ENCODE data around the gene FMNL3.
"Not testable (repeated sequence)": the region's sequence is repeated elsewhere in the genome, so short reads cannot be mapped to it uniquely, and the experiment has no call there.

FMNL3 gene

DNA sequence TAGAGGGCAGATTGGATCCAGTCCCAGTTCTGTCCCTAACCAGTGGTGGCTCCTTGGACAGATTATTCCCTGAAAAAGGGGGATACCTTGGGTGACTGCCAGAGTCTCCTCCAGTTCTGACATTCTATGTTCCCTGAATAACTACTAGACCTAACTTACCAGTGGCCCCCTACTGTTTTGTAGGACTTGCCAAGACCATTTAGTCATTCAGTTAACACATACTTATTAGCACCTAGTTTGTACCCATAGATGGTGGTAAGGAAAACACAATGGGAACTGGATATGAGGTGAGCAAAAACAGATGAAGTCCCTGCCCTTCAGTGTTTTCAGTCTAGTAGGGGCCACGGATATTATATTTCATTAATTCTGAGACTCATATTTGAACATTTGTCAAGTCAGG is 80.4 kb downstream of the FMNL3 start:
- no peak for DNase-seq

DNA sequence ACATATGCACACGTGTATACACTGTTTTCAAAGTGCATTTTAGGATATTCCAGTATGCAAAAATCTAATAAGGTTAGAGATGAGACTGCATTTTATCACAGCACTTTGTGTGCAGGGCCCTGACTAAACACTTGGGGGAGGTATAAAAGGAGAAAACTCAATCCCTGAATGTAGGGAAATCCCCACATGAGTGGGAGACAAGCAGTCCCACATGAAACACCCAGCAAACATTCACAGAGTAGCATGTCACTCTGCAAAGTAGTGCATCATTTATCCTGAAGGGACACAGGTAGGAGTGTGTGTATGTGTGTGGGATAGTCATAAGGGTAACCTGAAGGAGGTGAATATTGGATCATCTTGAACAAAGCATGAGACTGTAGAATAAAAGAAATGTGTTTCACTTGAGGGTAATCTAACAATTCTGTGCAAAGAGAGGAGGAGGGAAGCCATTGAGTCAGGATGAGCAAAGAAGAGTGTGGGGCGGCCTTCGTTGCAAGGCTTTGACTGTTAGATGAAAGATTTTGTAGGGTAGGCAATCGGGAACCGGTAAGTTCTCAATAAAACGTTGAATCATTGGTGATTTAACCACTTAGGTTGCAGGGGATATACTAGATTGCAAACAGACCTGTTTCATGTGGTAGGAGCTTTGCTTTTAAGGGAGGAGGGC is 80.9 kb downstream of the FMNL3 start:
- DNase-seq, result peak; percentile 36

DNA sequence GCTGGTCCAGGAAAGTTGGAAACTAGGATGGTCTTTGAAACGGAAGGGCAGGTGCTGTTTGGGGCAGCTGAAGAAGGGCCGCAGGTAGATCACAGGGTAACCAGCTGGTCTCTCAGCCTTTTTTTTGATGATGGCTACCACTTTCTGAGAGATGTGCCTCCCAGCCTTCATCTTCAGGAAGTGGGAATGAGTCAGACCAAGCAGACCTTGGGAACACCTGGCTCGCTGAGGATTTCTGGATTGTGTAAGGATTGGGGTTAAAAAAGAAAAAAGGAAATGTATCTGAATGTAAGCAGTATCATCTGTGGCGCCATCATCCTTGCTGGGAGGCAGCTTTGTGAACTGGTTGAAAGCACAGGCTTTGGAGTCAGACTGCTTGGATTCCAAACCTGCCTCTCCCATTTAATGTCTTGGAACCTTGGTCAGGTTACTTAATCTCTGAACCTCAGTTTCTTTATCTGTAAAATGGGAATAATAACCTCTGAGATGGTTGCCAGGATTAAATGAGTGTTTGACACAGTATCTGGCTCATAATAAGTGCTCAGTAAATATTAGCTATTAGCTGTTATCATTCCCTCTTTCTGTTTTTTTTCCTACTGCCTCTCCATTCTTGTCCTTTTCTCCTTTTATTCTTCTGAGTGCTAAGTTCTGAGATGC is 82.2 kb downstream of the FMNL3 start:
- no peak for DNase-seq

DNA sequence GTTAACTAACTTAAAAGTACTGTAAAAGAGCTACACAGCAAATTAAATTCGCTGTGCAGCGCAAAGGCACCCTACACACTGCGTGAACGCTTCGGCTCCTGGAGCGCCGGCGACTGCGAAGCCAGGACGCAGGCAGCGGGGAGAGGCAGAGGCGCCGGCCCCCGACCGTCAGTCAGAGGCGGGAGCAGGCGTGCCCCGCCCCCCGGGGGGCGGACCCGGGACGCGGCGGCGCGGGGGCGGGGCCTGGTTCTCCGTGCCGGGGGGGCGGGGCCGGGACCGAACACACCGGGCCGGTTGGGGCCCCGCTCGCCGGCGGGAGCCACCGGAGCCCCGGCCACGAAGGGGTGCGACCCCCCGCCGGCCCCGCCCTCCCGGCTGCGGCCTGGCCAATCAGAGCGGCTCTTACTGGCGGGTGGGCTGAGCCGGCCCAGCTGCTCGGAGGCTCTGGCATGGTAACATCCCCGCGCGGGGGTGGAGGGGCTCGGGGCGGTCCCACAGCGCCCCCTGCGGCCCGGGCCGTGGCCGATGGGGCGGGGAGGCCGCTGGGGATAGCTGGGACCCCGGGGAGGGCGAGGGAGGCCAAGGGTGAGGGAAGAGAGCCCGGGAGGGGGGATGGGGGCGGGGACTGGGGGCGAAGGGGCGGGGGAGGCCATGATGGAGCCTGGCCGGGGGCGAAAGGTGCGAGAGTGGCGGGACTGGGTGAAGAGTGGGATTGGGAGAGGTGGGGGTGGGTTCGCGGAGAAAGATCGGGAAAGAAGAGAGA is 83.9 kb downstream of the FMNL3 start, which contains the start of gene PRPF40B:
Gene PRPF40B, plus strand, starts transcription at position 420 of the 763 bp plus-strand sequence. Its CDS starts 30 bp downstream, at position 450.
- peak; percentile 80 for DNase-seq

DNA sequence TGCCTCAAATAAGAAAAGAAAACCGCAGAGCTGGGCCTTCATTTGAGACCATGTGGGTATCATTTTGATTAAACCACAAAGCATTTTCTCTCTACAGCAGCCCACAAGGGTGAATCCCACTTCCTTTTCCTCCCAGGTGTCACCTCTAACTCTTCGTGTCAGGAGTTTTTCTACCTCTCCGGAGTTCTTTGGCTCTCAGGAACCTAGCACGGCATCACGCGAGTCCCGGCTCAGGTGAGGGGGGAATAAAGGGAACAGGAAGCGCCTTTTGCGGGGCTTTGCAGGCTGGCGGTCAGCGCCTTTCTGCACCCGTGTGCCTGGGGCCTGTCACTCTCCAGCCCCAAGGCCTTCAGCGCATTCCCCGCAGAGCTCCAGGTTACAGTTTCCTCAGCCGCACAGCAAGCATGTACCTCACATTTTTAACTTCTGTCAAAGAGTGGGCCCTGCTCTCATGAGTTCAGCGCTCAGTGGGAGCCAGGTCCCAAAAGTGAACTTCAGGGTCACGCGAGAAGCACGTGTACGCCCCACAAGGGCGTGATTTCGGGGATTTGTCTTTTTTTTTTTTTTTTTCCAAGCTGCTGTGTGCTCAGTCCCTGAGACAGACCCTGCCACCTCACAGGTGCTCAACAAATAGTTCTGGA is 84.6 kb downstream of the FMNL3 start:
- DNase-seq, result peak; percentile 73

DNA sequence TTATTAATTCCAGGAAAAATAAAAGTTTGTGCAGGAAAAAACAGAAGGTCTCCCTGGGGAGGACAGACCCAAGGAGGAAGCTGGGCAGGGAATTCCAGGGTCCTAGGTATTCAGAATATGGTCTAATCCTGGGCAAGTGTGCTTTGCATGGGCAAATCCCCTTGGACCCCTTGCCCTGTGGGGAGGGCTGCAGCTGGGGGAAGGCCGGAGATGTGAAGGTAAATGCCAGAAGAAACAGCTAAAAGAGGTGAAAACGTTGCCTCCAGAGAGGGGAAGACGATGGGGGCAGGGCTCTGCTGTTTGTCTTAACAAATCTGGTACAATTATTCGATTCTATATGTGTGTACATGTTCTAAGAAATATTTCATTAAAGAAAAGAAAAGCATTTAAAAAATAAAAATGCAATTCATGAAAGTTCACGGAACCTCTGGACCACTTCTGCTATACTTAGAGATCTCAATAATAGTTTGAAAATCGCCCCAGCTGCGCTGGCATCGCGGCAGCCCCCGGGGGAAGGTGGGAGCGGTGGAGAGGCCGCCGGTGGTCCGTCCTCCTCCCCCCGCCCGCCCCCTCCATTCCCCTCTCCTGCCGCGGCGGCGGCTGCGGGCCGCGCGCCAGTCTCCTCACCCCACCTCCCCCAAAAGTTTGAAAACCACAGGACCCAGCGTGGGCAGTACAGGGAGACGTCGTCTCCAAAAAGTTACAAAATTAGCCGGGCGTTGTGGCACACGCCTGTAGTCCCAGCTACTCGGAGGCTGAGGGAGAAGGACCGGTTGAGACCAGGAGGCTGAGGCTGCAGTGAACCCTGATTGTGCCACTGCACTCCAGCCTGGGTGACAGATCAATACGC is 85.3 kb downstream of the FMNL3 start:
- DNase-seq, result no peak

DNA sequence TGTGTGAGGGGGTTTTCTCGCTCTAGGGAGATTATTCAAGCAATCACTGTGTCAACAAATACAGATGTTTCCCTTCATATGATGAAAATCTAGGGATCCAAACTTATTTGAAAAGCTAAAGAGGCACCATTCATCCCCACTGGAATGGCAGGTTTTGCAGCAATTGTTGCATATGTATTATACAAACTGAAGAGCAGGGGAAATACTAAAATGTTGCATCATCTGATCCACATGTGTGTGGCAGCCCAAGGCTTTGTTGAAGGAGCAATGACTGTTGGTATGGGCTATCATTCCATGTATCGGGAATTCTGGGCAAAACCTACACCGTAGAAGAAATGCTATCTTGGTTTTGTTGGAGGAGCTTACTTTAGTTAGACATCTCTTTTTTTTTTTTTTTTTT is 87.9 kb downstream of the FMNL3 start:
- DNase-seq, result no peak

DNA sequence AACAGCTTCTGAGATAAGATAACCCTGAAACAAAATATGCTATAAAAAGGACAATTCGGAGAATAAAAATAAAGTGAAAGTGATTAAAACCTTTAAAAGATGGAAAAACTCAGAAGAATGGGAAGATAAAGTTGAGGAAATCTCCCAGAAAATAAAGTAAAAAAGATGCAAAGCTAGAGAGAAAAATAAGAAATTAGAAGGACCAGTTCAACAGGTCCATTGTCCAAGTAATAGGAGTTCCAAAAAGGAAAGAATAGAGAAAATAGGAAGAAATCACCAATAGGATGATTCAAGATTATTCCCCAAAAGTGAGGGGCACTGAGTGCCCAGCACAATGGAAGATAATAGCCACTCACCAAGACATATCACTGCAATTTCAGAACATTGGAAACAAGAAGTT is 88.6 kb downstream of the FMNL3 start:
- DNase-seq, result no peak

DNA sequence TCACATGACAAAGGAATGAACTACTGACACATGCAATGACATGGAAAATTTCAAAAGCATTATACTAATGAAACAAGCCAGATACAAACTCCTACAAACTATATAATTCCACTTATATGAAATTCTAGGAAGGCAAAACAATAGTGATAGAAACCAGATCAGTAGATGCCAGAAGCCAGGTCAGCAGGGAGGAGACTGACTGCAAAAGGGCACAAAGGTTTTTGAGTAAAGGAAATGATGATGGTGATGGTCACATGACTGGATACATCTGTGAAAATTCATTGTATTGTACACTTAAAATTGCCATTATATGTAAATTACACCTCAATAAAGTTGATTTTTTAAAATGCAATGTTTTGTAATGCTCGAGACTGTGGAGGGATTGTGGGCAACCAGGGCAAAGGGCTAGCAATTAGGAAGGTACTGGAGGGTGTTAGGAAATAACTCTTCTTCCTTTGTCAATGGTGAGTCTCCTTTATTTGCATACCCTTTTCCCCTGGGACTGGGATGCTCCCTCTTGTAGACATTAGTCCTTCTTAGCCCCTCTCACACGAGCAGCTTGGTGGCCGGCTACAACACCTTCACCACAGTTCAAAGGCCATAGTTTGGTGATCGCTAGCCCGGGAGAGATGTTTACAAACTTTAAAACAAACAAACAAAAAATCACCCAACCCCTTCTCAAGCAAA is 90.5 kb downstream of the FMNL3 start:
- no peak for DNase-seq

DNA sequence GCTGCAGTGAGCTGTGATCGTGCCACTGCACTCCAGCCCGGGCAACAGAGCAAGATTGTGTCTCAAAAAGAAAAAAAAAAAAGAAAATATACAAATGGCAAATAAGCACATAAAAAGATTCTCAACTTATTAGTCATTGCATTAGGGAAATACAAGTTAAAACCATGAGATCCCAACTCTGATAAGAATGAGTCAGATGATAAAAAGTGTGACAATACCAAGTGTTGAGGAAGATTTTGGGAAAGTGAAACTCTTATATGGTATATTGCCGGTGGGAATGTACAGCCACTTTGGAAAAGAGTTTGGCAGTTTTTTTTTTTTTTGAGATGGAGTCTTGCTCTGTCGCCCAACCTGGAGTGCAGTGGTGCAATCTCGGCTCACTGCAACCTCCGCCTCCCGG is 91.5 kb downstream of the FMNL3 start:
- DNase-seq, result no peak

DNA sequence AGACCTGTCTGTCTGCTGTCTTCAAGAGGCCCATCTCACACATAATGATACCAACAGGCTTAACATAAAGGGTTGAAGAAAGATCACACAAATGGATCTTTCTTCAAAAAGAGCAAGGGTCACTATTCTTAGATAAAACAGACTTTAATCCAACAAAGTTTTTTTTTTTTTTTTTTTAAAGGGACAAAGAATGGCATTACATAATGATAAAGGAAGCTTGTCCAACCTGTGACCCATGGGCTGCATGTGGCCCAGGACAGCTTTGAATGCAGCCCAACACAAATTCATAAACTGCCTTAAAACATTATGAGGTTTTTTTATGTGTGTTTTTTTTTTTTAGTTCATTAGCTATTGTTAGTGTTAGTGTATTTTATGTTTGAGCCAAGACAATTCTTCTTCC is 95.0 kb downstream of the FMNL3 start:
- DNase-seq, result no peak

DNA sequence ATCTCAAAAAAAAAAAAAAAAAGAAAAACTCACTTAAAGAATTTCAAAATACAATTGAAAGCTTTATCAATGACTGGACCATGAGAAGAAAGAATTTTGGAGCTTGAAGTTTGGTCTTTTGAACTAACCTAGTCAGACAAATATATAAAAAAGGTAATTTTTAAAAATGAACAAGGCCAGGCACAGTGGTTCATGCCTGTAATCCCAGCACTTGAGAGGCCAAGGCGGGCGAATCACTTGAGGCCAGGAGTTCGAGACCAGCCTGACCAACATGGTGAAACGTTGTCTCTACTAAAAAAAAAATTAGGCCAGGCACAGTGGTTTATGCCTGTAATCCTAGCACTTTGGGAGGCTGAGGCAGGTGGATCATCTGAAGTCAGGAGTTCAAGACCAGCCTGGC is 96.4 kb downstream of the FMNL3 start:
- DNase-seq, result not testable (repeated sequence)

DNA sequence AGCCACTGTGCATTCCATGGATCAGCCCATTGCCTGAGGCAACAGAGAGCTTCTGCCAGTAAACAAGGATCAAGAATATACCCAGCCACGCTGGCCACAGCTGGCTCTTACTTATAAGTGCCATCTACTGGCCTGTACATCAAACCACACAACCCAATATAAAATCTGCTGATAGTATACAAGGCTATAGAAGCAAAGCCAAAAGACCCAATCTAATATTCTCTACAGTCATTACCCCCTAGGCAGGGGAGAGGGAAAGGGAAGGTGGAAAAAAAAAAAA is 97.4 kb downstream of the FMNL3 start:
- no peak for DNase-seq

DNA sequence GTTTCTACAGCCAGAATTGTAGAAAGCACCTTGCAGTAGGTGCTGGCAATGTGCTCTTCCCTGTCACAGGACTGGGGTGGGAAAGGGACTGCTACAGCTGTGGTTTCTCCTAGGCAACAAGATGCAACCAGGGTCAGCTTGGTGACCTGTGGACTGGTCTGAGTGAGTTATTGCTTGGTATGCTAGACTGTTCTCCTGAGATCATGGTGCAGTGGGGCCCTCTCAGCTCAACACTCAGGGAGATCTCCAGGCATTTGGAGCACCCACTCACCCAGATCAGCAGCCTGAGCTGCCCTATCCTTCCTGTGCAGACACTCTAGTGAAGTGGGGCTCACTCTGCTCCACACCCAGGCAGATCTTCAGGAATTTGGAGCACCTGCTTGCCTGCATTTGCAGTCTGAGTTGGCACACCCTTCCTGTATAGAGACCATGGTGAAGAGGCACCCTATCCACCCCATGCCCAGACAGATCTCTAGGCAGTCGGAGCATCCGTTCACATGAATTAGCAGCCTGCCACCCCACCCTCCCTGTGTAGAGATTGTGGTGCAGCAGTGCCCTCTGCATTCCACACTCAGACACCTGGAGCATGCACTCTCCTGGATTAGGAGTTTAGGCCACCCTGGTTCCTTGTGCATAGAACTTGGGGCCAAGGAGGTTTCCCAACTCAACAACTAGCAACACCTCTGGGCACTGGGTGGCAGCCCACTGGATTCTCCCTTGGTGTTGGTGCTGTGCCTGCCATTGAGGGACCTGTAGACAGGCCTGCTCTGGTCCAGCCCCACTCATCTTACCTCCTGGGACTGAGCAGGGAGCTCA is 97.9 kb downstream of the FMNL3 start:
- no peak for DNase-seq

DNA sequence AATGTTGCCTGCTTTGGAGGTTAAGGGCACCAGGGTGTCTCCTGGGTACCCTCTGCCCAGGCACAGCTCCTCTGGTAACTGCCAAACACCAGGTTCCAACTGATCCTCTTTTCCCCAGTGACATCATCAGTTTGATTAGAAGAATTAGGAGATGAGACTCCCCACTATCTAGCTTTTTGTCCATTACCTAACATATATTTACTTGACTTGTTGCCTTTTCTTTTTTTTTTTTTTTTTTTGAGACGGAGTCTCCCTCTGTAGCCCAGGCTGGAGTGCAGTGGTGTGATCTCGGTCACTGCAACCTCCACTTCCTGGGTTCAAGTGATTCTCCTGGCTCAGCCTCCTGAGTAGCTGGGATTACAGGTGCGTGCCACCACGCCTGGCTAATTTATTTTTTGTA is 101.7 kb downstream of the FMNL3 start, which contains the start of gene FAM186B:
Gene FAM186B, minus strand, starts transcription at position 101 of the 400 bp plus-strand sequence. CDS start 162 bp downstream, outside the sequence.
- DNase-seq, result not testable (repeated sequence)

DNA sequence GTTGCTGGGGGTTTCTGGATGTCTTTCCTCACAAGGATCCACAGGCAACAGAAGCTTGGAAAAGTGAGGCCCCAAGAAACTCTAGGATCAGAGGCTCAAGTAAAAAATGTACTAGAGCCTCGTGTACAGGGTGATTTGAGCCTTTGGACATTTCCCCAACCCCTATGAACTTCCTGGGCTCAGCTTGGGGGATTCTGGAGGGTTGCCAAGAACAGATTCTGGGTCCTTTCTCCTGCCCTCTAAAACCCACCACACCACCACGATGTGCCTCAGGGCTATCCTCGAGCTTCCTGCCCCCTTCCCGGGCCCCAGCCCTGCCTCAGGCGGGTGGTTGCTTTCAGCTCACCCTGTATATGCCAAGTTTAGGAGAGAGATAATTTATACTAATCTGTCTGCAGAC is 102.3 kb downstream of the FMNL3 start:
- DNase-seq, result no peak

DNA sequence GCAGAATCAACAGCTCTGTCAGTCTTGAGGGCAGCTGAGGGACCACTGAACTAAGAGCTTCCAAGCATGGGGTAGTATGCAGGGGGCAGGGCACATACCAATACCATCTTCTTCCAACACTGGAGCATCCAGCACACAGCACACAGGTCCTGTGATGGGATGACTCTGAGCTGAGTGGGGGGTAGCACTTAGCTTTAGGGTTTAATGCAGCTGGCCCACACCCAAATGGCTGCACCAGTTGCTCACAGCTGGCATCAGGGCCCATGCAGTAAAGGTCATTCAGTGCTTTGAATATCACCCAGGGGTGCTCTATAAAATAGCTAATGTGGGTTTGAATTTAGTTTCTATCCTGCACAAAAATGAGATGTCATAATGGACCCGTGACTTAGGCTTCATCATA is 103.5 kb downstream of the FMNL3 start:
- DNase-seq, result no peak

DNA sequence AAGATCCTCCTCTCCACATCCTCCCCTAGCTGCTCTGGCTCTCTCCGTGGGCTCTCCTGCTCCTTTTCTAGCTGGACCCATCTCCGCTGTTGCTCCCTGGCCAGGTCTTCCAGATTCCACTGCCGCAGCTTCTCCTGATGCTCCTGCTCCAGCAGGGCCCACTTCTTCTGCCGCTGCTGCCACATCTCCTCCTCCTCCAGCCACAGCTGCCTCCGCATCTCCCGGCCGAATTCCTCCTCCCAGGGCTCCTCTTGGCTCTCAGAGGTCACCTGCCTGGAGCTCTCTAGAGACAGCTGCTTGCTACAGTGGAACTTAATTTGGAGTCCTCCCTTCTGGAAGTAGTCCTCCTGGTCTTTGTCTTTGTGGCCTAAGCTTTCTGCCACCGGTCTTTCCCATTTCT is 107.2 kb downstream of the FMNL3 start:
- no peak for DNase-seq

DNA sequence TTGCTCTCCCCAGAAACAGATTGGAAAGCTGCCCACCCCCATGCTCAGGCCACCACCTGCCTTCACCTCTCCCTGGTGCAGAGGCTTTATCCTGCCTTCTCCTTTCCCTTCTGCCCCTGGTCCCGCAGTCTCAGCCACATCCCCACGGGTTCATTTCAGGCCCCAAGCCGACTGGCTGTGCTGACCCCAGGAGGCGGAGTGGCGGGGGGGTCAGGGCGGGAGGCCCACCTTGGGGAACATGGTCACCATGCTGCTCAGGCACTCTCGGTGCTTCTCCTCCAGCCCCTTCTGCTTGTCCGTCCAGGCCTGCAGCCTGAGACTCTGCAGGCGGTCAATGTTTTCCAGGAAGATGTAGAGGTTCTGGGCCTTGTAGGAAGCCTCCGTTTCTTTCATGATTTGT is 108.7 kb downstream of the FMNL3 start:
- no peak for DNase-seq

DNA sequence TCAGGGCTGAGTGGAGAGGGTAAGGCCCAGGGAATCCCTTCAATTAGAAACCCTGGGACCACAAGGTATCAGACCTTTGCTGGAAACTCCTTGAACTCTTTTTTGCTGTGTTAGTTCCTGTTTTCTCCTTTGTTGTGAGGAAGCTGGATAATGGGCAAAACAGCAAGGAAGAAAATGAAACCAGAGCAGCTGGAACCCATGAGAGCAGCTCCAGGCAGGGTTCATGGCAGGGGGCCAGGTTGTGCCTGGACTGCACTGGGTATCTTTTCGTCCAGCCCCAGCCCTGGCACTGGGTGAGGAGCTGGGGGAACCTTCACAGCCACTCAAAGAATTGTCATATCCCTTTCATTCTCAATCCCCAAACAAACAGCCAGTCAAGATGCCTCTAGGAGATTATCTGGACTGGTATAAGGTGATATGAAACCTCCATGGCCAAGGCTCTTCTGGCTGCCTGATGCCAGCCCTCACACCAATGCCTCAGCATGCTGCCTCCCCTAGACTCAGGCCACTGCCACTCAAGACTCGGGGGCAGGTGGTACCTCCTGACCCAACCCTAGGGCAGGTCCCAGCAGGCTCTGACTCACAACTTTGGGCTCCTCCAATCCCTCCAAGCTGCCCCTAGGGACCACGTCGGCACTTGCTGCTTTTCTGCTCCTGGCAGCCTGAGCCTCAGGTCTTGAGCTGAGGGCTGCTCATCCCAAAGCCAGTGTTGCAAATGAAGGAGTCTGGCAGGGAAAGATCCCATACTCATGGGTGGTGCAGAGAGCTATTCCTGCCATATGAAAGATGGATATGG is 118.3 kb downstream of the FMNL3 start:
- no peak for DNase-seq
